ENCODE data around the gene PPM1B. TPM values are rescaled to one million over a fixed set of nuclear protein-coding genes. Genes with fewer than 3 reads are reported as not detected.

The PPM1B gene
- total and polyA plus RNA-seq, 2 of the 4 experiments (the other 2 are of a cell fraction), result 13.4 to 14.7 TPM

GRCh38 chr2:44245083-44245861 lies 76.6 kb downstream of the PPM1B start:
- Histone ChIP-seq H3K9me1 (ENCODE audit: insufficient read depth, low read length) (no peaks in the 10 kb centered on the region), H3K23ac (ENCODE audit: low read depth, low read length) (no peak overlapping the region), H2BK15ac (ENCODE audit: low read depth, low read length) (no peak overlapping the region), H3K9ac (ENCODE audit: low read depth, low read length) (no peak overlapping the region), H2BK20ac (ENCODE audit: low read depth, low read length) (no peak overlapping the region), H3K14ac (replicated peaks; ENCODE audit: low read depth, low read length) (no peak overlapping the region), H3K18ac (ENCODE audit: low read depth, low read length) (no peak overlapping the region), H4K8ac (ENCODE audit: low read depth in 2 of 2, low read length in 2 of 2) (no peak overlapping the region), H4K91ac (ENCODE audit: insufficient read depth, low read depth, low read length) (no peak overlapping the region), H3K27me3 (ENCODE audit: control insufficient read depth, insufficient read depth, low read length) (no peaks in the 10 kb centered on the region; the same call in 1 of the 2 replicates), H4K20me1 (ENCODE audit: insufficient read depth, low read length) (no peaks in the 10 kb centered on the region), H3K9me3 (ENCODE audit: control insufficient read depth, insufficient read depth, low read length) (no peaks in the 10 kb centered on the region), H3K27ac (ENCODE audit: insufficient read depth, low read length) (no peak overlapping the region), H2AFZ (replicated peaks; ENCODE audit: low read length, poor library complexity) (no peak overlapping the region), H3K4me3 (ENCODE audit: insufficient read depth, low read depth, low read length) (no peak overlapping the region), H3K56ac (ENCODE audit: extremely low read depth, insufficient read depth, low read length) (no peak overlapping the region), H3K4ac (ENCODE audit: low read depth, low read length) (no peak overlapping the region), H2AK9ac (replicated peaks; ENCODE audit: low read depth, low read length, poor library complexity) (no peak overlapping the region), H3K36me3 (ENCODE audit: control insufficient read depth, insufficient read depth, low read length) (no peaks in the 10 kb centered on the region), H2AK5ac (ENCODE audit: low read depth, low read length) (no peak overlapping the region), H2BK120ac (ENCODE audit: low read depth, low read length) (no peak overlapping the region), H3K4me2 (ENCODE audit: low read depth, low read length) (no peak overlapping the region), H4K5ac (ENCODE audit: low read depth, low read length) (no peak overlapping the region), H3K4me1 (ENCODE audit: control insufficient read depth, insufficient read depth, low read length) (no peaks in the 10 kb centered on the region), H3K79me1 (ENCODE audit: low read depth in 1 of 2, low read length in 2 of 2) (no peaks in the 10 kb centered on the region), H2BK5ac (ENCODE audit: low read depth, low read length, poor library complexity, severe bottlenecking) (no peak overlapping the region)
- DNase-seq (no peak), ATAC-seq (ENCODE audit: low read depth) (no peak)
- in situ Hi-C loops (cut with MboI; ENCODE audit: low sequenced_read_pairs) (no loop called here), dilution Hi-C loops (cut with HindIII; ENCODE audit: low sequenced_read_pairs, unreplicated experiment) (no loop called here), intact Hi-C loops (cut with micrococcal nuclease) (loop anchor here (10.0 kb wide), 1 partner anchor 470 kb away; no protein-coding TSS in a partner anchor)
- WGBS, 2 experiments (ENCODE audit: extremely low coverage in 2 of 2, insufficient read length in 1 of 2), result no CpG with 5 or more reads among the region's 3 CpGs
- ChIA-PET POLR2A (ENCODE audit: unreplicated experiment) (no interaction called here), CTCF (interaction anchor here (0.9 to 2.6 kb wide), 3 partner anchors 33 to 201 kb away, joined by 3 to 10 read pairs (median 3); no protein-coding TSS in a partner anchor)
- no peak for TF ChIP-seq MAZ (IDR thresholded peaks at IDR 0.05; ENCODE audit: borderline replicate concordance, low read depth, low read length)
- TF ChIP-seq SMC3 (IDR thresholded peaks at IDR 0.05; ENCODE audit: low read depth, low read length), result no peak
- TF ChIP-seq RAD21 (IDR thresholded peaks at IDR 0.05; ENCODE audit: low read length), result no peak
- no peak for TF ChIP-seq FOS (IDR thresholded peaks at IDR 0.05; ENCODE audit: low read depth, low read length)
- no TSS peak for BruUV-seq (replicated peaks)

Data from IMR-90 (cell line).